ENCODE data around the gene ZNF497.
A peak's percentile ranks its signal among the peaks of the same experiment; 100 is the strongest.
"Not testable (repeated sequence)": the region's sequence is repeated elsewhere in the genome, so short reads cannot be mapped to it uniquely, and the experiment has no call there.

ZNF497 gene

DNA sequence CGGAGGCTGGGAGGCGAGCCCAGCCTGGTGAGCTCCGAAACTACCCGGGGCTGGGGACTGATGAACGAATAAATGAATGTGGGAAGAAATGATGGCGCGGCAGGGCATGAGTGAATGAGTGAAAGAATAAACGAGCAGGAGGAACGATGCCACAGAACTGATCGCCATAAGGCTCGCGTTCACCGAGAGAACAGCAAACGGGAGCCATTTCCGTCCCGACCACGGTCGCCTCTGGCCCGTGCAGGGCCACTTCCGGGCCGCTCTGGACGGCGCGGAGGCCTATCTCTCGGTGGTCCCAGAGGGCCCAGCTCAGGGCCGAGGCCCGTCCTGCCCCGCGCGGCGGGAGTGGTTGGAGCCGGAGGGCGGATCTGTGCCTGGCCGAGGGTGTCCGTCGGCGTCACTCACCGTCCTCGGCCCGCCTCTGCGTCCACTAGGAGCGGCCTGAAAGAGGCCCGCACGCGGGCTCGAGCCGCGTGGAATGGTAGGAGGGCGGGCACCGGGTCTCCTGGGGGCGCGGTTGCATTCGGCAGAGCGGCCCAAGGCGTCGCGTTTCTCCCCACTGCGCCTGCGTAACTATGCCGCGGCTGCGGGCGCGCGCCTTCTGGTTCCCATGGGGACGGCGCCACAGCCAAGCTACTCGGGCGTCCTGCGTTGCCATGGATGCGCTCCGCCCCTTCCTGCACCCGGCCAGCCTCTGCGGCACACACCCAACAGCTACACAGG, at the start of gene ZNF497:
Gene ZNF497 (minus strand): TSS at position 480 of the 723 bp plus-strand sequence. CDS start 5,116 bp downstream, outside the sequence.
- DNase-seq: peak; percentile 94

DNA sequence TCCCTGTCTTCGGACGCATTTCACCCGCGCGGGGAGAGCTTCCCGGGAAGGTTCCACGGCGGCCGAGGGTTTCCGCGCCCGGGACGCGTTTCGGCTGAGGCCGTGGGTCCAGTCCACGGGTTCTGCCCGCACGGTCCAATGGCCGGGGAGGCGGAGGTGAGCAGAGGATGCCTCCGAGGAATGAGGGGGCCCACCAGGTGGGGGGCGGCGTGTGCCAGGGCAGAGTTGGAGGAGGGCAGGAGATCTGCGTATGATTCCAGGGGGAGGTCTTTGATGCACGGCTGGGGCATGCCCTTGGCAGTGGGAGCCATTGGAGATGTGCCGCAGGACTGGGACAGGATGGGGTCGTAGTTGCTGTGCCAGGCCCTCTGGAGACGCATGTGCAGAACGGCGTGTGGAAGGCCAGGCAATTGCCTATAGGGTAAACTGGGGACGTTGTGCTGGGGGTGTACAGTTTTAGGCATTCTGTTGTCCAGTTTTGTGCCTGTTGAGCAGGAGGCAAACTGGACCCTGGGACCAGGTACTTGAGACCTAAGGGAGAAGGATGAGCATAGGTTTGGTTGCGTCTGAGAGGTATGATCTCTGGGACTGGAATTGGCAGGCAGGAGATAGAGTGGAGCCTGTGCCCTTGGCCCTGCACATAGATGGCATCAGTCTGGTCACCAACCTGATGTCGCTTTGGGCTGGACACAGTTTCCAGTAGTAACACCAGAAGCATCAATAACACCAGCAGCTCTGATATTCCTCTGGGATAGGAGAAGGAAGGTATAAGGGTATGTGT, 46.6 kb upstream of the ZNF497 start:
- DNase-seq: peak; percentile 46

DNA sequence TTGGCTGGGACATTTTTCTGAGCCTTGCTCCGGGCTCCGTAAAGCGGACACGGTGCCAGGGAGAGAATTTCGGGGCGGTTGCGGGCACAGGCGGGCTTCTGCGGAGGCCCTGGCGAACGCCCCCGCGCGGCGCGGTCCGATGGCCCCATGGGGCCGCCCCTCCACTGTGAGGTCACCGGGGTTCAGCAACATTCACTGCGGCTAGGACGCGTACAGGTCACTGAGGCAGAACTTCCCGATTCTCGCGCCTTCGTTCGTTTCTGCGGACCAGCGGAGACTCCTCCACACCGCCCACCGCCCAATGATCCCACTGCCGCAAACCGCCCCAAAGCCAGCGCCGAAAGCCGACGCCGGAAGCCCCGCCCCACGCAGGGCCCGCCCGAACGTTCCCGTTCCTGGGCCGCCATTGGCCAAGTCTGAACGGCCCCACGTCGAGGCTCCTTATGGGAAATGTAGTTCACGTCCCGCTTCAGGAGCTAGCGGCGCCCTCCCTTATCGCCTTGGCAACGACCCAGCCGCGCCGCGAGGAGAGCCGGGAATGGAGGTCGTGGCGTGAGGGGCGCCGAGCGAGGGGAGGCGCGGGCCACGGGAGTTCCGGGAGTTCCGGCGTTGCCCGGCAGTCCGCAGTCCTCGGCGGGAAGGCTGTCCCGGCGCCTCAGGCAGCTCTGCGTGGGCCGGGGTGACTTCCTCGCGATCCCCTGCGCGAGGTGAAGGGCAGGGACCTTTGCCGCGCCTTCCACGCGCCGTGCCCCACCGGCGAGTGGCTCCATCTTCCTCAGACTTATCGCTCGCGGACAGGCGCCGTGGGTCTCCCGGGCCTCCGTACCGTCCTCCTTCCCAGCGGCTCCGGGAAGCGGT, 45.8 kb upstream of the ZNF497 start, which contains the start of gene ZNF584:
Gene ZNF584 (plus strand): TSS at position 498 of the 858 bp plus-strand sequence. CDS start 499 bp downstream, outside the sequence.
- DNase-seq: peak; percentile 94

DNA sequence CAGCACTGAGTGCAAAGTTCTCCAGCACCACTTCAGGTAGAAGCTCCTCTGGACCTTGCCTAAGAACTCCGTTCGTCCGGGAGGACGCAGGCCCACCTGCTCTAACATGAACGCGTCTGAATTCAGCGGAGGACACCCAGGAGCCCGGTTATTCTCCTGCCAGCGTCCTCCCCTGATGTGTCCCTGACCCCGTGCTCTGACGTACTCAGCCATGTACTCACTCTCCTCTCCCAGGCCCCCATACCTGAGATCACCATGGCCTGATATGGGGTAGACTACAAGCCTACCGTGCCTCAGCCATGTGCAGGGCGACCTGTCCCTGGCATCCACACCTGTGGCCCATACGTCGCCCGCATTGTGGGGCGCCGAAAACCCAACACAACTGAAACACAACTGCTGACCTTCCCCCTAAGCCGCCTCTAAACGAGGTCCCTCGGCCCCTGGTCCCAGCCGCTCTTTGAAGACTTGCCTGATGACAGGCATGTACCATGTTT, 45.2 kb upstream of the ZNF497 start:
- DNase-seq: no peak

DNA sequence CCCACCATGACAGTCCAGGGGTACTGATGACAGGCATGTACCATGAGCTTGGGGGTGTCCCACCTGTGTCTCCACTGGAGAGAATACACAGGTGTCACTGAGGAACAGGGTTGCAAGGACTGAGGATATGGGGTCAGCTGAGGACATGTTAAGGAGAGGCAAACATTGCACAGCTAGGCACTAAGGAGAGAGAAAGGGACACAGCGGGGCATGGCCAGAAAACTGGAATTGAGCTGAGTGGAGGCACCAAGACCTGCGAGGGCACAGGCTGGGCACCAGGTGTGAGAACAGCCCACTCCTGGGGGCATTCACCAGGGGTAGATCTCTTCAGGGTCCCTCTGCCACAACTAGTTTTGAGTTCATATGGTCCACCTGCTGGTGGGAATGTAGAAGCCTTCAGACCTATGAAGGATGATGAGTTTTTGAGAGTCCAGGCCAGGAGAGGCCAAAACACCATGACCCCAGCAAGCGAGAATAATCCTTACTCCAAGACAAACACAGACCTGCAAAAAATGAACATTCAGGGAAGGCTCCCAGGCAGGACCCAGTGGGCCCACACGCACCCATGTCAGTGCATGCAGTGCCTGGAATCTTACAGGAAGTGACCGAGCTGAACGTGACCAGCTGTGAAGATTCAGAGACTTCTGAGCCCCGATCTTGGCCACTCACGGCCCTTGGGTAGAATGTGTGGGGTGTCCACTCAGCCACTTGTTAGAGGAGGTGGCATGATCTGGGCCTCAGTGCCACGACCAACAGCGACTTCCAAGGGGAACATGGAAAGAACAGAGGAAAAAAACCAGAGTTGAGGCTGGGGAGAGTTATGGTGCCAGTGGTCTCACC, 44.5 kb upstream of the ZNF497 start:
- no peak for DNase-seq

DNA sequence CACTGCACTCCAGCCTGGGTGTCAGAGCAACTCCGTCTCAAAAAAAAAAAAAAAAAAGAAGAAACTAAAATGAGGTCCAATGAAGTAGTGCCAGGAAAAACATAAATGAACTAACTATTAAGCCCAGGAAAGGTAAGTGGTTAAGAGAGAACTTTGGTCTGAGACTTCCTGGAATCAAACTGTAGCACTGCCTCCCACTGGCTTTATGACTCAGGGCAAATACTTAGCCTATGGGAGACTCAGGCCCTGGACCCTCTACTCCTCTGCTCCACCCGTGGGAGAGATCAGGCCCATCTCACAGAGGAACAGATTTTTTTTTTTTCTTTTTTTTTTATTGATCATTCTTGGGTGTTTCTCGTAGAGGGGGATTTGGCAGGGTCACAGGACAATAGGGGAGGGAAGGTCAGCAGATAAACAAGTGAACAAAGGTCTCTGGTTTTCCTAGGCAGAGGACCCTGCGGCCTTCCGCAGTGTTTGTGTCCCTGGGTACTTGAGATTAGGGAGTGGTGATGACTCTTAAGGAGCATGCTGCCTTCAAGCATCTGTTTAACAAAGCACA, 41.4 kb upstream of the ZNF497 start:
- not testable (repeated sequence) for DNase-seq

DNA sequence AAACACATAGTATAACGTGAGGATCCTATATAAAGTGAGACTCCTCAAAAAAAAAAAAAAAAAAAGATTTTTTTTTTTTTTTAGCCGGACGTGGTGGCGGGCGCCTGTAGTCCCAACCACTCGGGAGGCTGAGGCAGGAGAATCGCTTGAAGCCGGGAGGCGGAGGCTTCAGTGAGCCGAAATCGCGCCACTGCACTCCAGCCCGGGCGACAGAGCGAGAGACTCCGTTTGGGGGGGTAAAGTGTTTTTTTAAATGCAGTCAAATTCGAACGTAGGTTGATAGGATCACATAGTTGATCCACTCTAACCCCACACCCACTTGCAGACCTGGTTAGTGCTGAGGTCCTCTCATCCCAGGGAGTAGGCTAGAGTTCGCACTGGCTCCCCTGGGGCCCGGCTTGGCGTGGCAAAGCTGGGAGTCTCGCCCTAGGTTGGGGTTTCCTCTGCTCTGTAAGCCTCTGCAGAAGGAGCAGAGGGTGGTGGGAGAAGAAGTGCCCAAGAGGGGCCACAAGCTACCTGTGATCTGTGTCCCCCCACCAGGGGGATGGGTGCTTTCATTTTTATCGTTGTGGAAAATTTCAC, 39.4 kb upstream of the ZNF497 start:
- no peak for DNase-seq

DNA sequence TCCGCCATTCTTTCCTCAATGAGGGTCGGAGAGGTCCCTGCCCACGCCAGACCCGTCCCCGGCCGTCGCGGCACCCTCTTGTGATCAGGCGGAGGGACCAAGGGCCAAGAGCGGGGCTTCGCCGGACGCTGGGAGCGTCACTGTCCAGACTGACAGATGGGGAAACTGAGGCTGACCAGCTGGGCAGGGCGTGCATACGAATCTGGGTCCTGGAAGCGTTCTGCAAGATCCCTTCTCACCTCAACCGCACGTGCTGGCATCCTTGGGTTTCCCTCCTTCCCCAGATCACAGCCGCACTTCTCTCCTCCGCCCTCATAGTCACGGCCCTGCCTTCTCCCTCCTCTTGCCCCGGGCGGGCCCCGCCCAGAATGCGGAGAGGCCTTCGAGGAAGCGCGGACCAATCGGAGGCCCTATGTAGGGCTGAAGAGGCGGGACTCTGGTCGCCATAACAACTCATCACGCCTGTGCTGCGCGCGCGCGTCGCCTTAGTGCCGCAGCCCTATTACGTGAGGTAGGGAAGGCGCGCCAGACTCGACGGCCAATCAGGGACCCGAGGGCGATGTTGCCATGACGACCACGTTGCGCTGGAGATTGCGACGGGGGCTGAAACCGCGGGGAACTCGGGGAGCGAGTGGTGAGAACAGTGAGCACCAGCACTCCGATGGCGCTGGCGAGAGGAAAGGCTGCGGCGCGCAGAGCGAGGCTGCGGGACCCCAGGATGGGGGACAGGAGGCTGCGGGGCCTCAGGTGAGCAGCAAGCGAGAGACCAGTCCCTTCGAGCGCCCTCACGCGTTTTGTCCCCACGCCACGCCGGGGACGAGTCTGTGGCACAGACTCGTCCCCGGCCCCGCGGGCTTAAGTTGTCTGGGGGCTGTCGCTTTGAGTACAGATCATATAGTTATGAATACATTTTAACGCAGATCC, 38.6 kb upstream of the ZNF497 start:
- DNase-seq: peak; percentile 99

DNA sequence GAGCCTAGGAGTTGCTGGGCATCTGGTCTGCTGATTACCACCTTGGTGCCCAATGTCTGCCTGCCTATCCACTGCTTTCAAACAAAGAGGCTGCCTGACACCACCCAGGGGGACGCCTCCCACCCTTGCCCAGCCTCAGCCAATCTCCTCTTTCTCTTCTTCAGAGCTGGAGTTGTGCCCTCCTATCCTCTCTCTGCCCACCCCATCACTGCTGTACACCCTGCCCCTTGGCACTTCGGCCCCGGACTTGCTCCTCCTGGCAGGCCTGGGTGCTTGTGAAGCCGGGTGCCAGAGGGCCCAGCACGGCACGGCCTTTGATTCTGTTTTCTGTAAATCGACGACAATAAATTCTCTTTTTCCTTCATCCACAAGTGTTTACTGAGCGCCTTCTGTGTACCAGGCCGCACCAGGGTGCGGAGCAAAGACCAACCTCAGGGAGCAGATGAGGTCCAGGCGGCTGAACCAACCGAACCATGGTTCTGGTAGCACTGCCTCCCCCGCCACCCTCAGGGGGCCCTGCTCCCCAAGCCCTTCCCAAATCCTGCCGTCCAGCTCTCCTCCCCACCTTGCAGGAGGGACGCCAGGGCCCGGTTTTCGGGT, 37.9 kb upstream of the ZNF497 start:
- DNase-seq: peak; percentile 45

DNA sequence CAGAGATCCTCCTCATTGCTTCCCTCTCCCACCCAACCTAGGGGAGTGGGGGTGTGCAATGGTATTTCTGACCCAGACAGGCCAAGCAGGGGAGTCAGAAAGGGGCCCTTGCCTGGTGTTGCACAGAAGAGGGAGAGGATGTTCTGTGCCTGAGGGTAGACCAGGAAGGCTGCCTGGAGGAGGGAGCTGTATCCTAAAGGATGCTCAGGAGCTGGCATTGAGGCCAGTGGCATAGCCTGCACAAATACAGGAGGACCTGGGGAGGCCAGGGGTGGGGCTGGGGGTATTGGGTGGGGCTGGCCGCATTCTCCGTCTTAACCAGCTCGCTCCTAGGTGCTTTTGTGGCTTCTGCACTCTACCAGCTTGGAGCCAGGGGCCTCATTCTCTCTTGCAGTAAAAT, 37.4 kb upstream of the ZNF497 start:
- no peak for DNase-seq

DNA sequence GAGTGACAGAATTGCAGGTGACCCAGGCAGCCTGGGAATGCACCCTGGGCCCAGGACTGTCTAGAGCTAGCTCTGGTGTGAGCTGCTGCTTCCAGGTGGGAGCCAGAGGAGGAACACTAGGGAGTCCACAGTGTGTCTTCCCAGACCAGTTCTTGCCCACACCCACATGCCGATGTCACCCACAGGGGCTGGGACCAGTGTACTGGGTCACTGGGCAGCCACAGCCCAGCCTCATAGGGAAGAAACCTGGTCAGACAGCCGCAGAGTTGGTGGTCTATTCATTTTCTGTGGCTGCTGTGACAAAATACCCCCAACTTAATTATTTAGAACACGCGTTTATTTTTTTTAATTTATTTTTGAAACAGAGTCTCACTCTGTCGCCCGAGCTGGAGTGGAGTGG, 36.0 kb upstream of the ZNF497 start:
- no peak for DNase-seq

DNA sequence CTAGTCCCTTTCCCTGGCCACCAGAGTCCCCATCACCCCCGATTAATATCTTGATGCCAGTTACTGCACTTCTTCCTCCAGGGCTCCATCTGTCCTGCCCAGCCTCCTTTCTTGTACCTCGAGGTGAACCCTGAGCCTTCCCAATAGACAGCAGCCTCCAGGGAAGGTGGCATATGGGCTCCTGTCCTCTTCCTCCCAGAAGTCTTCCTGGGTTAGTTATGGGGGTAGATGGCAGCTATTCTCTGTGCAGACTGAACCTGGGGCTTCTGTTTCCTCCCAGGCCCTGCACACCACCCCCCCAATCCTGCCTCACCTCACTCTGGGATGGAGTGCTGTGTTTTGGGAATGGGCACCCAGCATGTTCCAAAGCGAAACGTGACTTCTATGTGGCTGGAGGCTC, 35.5 kb upstream of the ZNF497 start:
- DNase-seq: no peak

DNA sequence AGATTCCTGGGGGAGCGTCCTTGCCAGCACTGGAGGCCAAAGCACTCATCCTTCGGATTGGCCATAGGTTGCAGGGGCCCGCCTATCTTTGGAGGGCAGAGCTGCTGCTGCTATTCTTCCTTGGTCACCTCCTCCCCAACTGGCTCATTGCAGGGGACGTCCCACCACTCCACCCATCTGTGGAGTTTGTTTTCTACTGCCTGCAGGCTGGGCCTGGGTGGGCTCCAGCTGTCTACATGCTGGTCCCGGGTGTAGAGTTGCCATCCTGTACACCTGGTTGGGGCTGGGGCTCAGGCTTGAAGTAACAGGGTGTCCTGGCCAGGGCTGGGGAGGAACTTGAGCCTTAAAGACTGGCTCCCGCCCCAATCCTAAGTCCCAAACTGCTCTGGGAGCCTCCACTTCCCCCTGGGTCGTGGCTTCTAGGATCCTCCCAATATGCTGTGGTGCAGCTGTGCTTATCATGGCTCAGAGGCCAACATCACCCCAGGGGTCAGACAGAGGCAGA, 35.0 kb upstream of the ZNF497 start:
- no peak for DNase-seq

DNA sequence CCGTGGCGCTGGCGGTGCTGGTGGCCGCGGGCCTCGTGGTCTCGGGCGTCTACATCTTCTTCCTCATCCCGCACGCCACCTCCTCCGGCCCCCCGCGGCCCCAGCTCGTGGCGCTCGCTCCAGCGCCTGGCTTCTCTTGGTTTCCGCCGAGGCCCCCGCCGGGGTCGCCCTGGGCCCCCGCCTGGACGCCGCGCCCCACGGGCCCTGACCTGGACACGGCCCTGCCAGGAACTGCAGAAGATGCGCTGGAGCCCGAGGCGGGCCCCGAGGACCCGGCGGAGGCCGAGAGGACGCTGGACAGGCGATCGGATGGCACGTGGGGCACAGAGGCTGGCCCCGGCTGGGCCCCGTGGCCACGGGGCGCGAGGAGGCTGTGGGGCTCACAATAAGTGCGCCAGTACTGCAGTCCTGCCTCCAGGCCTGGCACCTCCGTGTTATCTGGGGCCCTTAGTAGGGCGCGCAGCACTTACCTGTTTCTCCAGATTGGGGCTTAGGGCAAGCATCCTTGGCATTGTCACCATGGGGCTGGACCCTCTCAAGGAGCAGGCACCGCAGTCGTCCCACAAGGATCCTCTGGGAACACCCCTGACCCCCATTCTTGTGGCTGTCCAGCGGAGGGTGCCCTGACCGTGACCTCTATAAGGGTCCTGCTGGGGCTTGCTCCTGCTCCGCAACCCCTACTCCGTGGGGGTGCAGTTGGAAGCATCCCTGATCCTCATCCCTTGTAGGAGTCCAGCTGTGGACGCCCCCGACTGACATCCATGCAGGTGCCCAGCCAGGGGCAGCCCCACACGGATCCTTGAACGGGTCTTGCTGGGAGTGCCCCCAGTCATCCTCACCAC, 34.4 kb upstream of the ZNF497 start:
- no peak for DNase-seq

DNA sequence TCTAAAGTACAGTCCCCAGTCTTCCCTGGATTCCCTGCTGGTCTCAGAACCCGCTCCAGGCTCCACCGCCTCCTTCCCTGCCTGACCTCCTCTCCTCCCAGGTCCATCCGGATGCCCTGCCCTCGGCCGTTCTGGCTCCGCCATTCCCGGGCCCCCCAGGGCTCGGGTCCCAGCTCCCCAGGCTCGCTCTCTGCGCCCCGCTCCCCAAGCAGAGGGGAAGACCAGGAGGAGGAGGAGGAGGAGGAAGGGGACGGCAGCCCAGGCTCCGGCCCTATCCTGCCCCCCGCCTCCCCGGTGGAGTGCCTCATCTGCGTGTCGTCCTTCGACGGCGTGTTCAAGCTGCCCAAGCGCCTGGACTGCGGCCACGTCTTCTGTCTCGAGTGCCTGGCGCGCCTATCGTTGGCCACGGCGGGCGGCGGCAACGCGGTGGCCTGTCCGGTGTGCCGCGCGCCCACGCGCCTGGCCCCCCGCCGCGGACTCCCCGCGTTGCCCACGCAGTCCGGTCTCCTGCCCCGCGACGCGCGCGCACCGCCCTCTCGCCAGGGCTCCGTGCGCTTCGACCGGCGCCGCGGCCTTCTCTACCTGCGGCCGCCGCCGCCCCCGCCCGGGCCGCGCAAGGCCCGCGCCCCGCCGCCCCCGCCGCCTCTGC, 33.6 kb upstream of the ZNF497 start:
- DNase-seq: no peak

DNA sequence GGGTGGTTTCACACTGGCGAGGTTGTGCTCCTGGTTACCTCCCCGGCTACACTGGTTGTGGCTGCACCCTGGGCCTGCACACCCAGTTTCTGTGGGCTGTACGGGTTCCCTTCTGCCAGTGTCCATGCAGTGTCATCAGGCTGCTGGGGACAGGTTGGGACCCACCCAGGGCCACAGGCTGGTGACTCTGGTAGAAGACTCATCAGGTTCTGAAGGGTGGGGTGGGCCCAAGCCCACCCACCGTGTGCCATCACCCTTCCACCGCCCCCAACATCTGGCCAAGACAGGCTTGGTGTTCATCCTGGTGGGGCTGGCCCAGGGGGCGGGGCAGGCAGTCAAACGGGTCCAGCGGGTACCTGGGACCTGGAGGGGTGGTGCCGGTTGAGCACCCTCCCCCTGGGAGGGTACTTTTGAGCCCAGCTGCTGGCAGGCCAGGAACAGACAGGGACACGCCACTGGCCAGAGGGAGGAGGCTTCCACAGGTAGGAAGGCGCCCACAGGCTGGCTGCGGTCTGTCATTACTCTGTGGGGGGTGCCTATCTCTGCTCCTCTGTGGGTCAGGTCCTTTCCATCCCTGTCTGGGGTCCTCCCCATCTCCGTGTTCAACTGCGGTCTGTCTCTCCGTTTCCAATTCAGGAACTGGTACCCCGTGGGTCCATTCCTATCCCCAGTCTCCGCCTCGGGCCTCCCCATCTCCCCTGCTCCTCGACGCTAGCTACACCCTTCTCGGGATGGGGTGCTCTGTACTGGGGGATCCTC, 32.8 kb upstream of the ZNF497 start, which contains the start of gene RNF225:
Gene RNF225 (plus strand): TSS at position 437 of the 759 bp plus-strand sequence. CDS start 434 bp downstream, outside the sequence.
- DNase-seq: no peak

DNA sequence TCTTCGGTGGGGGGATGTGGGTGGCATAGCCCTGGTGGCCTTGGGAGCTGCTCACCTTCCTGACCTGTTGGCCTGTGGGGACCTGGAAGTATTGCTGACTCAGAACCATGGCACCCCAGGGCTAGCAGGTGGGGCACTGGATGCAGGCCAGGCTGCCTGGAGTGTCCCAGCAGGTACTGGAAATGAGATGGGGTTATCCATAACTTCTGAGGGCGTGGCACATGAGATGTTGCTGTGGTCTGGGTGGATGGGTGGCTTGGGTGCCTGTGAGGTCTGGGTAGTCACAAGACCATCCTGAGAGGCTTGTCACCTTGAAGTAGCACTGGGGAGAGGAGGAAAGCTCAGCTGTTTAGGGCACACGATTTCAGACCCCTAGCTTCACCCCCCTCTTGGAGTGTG, 32.3 kb upstream of the ZNF497 start:
- DNase-seq: no peak

All from NCI-H1694 (cell line).